Esophagus squamous epithelium (tissue), 5 donors: ENCODE data around the gene CEBPB. TPM values are rescaled to one million over a fixed set of nuclear protein-coding genes. Genes with fewer than 3 reads are reported as not detected.

Experiments
- DNase-seq: peaks from one replicate; lab custom pipeline; 2025; lab: John Stamatoyannopoulos, UW
- H3K27ac ChIP-seq, 4 donors: fragments of 200-600 bp; sonication (generic); one replicate each; pipeline ENCODE4 v1.5.1; 2016 to 2019; ENCODE audit warnings: mild to moderate bottlenecking in 1 of 4
- H3K27me3 ChIP-seq, 4 donors: fragments of 200-600 bp; sonication (generic); 1 replicate in 3 of 4; 2 replicates in 1 of 4; pipeline versions ENCODE4 v1.5.1 to v1.6.0; 2017 to 2021; ENCODE audit warnings: antibody characterized with exemption in 1 of 4
- H3K36me3 ChIP-seq, 3 donors: fragments of 200-600 bp; sonication (generic); one replicate each; pipeline ENCODE4 v1.5.1; 2016 to 2019
- H3K4me1 ChIP-seq, 3 donors: fragments of 200-600 bp; sonication (generic); one replicate each; pipeline ENCODE4 v1.5.1; 2017 to 2019
- H3K4me3 ChIP-seq, 4 donors: fragments of 200-600 bp; sonication (generic); 1 replicate in 3 of 4; 2 replicates in 1 of 4; pipeline ENCODE4 v1.5.1; 2016 to 2019; ENCODE audit warnings: mild to moderate bottlenecking in 2 of 4, moderate library complexity in 1 of 4
- H3K9me3 ChIP-seq, 3 donors: fragments of 200-600 bp; sonication (generic); one replicate each; pipeline ENCODE4 v1.5.1; 2016 to 2019
- CTCF ChIP-seq, 6 experiments: fragments of 450-650 bp in 4 of 6; fragments of 200-600 bp in 2 of 6; sonication (generic) in 2 of 6; IDR thresholded peaks; one replicate each; pipeline ENCODE4 v1.5.1; 2016 to 2019; ENCODE audit warnings: antibody characterized with exemption in 6 of 6, mild to moderate bottlenecking in 4 of 6, moderate library complexity in 4 of 6
- POLR2A ChIP-seq, 4 donors: fragments of 450-650 bp; IDR thresholded peaks; one replicate each; pipeline ENCODE4 v1.6.1; 2017; ENCODE audit warnings: antibody characterized with exemption in 4 of 4, mild to moderate bottlenecking in 4 of 4, moderate library complexity in 3 of 4
- WGBS, 2 donors: methylation state at CpG; one replicate each; pipeline ENCODE4 v1.1.5; 2018; 5-methylcytosine and 5-hydroxymethylcytosine counted together
- intact Hi-C: fragments of 100-400 bp; cut with DNase I; formaldehyde crosslinking; loops from one replicate; pipeline ENCODE4 v1.15.0; 2022
- total RNA-seq, 4 donors: library from RNA; depleted of rRNA; stranded (reverse); fragments of >200 nt; gene quantifications; one replicate each; pipeline ENCODE4 v1.1.0, GENCODE V29; 2016
- donor health status: DM: yes; HTN: yes; CAD: no.

CEBPB gene
- total RNA-seq, 4 donors from 2014 or later = 31.3 to 46.5 (median 38.2) TPM

GRCh38 chr20:50232651-50233324 lies 42.2 kb downstream of the CEBPB start:
- Histone ChIP-seq H3K4me1 (peaks cover 9 to 21% (median 15%) of the 10 kb centered on the region in 3 donors), H3K27ac (peak overlapping the region in 1 of 4 donors; percentile 52), H3K27me3 (no peaks in the 10 kb centered on the region), H3K36me3 (no peaks in the 10 kb centered on the region), H3K9me3 (no peaks in the 10 kb centered on the region), H3K4me3 (no peak overlapping the region)
- no peak for DNase-seq
- TF ChIP-seq POLR2A (IDR thresholded peaks at IDR 0.05) = no peak
- WGBS, 2 donors = 66 to 74% methylated on average over 6 to 7 of the region's 7 CpGs
- intact Hi-C loops = no loop called here

- no peaks in the 10 kb centered on the region for H3K27me3 ChIP-seq
- intact Hi-C loops = no loop called here
- peaks cover 9 to 21% (median 15%) of the 10 kb centered on the region in 3 donors for H3K4me1 ChIP-seq
- DNase-seq = no peak
- 49 to 51% methylated on average over 4 to 6 of the region's 19 CpGs for WGBS, 2 donors
- H3K9me3 ChIP-seq = no peaks in the 10 kb centered on the region
- TF ChIP-seq CTCF (IDR thresholded peaks at IDR 0.05) (no peak), POLR2A (IDR thresholded peaks at IDR 0.05) (no peak)
- H3K27ac ChIP-seq = peak overlapping the region in 2 of 4 donors; percentile 46 to 52
- no peak overlapping the region for H3K4me3 ChIP-seq
- H3K36me3 ChIP-seq = no peaks in the 10 kb centered on the region
Observed at GRCh38 chr20:50233325-50234212, 42.9 kb downstream of the CEBPB start.

- no peak overlapping the region for H3K27ac ChIP-seq
Observed at GRCh38 chr20:50234288-50234687, 43.7 kb downstream of the CEBPB start.

GRCh38 chr20:50237349-50237748 lies 46.7 kb downstream of the CEBPB start:
- TF ChIP-seq POLR2A (IDR thresholded peaks at IDR 0.05) = no peak
- TF ChIP-seq CTCF (IDR thresholded peaks at IDR 0.05) = no peak
- H3K27ac ChIP-seq = no peak overlapping the region
- H3K4me1 ChIP-seq = peaks cover 9 to 27% (median 15%) of the 10 kb centered on the region in 3 donors
- H3K4me3 ChIP-seq = no peak overlapping the region
- 41 to 61% methylated on average over 3 to 4 of the region's 4 CpGs for WGBS, 2 donors
- no peak for DNase-seq
- intact Hi-C loops = no loop called here
- H3K36me3 ChIP-seq = no peaks in the 10 kb centered on the region
- H3K9me3 ChIP-seq = no peaks in the 10 kb centered on the region
- no peaks in the 10 kb centered on the region for H3K27me3 ChIP-seq

More at GRCh38 chr20:50234288-50234687, 43.7 kb downstream of the CEBPB start:
- Histone ChIP-seq H3K36me3 (no peaks in the 10 kb centered on the region), H3K27me3 (no peaks in the 10 kb centered on the region), H3K4me1 (peaks cover 9 to 21% (median 15%) of the 10 kb centered on the region in 3 donors), H3K4me3 (no peak overlapping the region), H3K9me3 (no peaks in the 10 kb centered on the region)
- no peak for TF ChIP-seq CTCF (IDR thresholded peaks at IDR 0.05)
- no peak for TF ChIP-seq POLR2A (IDR thresholded peaks at IDR 0.05)
- no peak for DNase-seq
- 64 to 83% methylated on average over 1 to 2 of the region's 12 CpGs for WGBS, 2 donors
- intact Hi-C loops = no loop called here

GRCh38 chr20:50238081-50238800 lies 47.6 kb downstream of the CEBPB start:
- TF ChIP-seq POLR2A (IDR thresholded peaks at IDR 0.05) (no peak), CTCF (IDR thresholded peaks at IDR 0.05) (peak in 1 of 6 experiments; percentile 9)
- DNase-seq = no peak
- Histone ChIP-seq H3K27ac (no peak overlapping the region), H3K36me3 (no peaks in the 10 kb centered on the region), H3K9me3 (no peaks in the 10 kb centered on the region), H3K4me3 (no peak overlapping the region), H3K4me1 (peaks cover 12 to 34% (median 18%) of the 10 kb centered on the region in 3 donors), H3K27me3 (no peaks in the 10 kb centered on the region)
- intact Hi-C loops = no loop called here
- WGBS, 2 donors = 82 to 87% methylated on average over 16 to 18 of the region's 19 CpGs
